HG02840 (cell line): ENCODE measurements around the gene SHLD2.
"Not testable (repeated sequence)": the region's sequence is repeated elsewhere in the genome, so short reads cannot be mapped to it uniquely, and the experiment has no call there.

ENCODE experiments used
- ATAC-seq: cut with Tn5 transposase; IDR thresholded peaks from one replicate; pipeline ENCODE4 v1.9.1; 2021; ENCODE audit warnings: mild to moderate bottlenecking, moderate library complexity, moderate number of reproducible peaks; ENCODE audit not compliant: unreplicated experiment, low FRiP score

Gene SHLD2

GRCh38 chr10:87083576-87084290 lies 11.3 kb upstream of the SHLD2 start:
- peak; percentile 22 for ATAC-seq

- peak; percentile 73 for ATAC-seq
Observed at GRCh38 chr10:87084291-87084782, 10.7 kb upstream of the SHLD2 start.

GRCh38 chr10:87085537-87085936 lies 9.5 kb upstream of the SHLD2 start:
- ATAC-seq, result no peak

GRCh38 chr10:87089746-87090145 lies 5.3 kb upstream of the SHLD2 start:
- ATAC-seq, result no peak

- no peak for ATAC-seq
Observed at GRCh38 chr10:87090779-87091178, 4.2 kb upstream of the SHLD2 start.

- no peak for ATAC-seq
Observed at GRCh38 chr10:87092376-87092860, 2.6 kb upstream of the SHLD2 start.

- ATAC-seq, result no peak
Observed at GRCh38 chr10:87092861-87093631, 2.0 kb upstream of the SHLD2 start.

GRCh38 chr10:87093632-87094372 lies 1.2 kb upstream of the SHLD2 start:
- peak; percentile 16 for ATAC-seq

GRCh38 chr10:87095236-87095945 lies 385 bp downstream of the SHLD2 start:
- ATAC-seq, result peak; percentile 53

GRCh38 chr10:87101996-87102395 lies 7.0 kb downstream of the SHLD2 start:
- no peak for ATAC-seq

- not testable (repeated sequence) for ATAC-seq
Observed at GRCh38 chr10:87104727-87105126, 9.7 kb downstream of the SHLD2 start.

GRCh38 chr10:87105446-87106124 lies 10.6 kb downstream of the SHLD2 start:
- ATAC-seq, result no peak

GRCh38 chr10:87118122-87118521 lies 23.1 kb downstream of the SHLD2 start:
- not testable (repeated sequence) for ATAC-seq

GRCh38 chr10:87119029-87119428 lies 24.0 kb downstream of the SHLD2 start:
- ATAC-seq, result not testable (repeated sequence)

- not testable (repeated sequence) for ATAC-seq
Observed at GRCh38 chr10:87123351-87123750, 28.3 kb downstream of the SHLD2 start.

GRCh38 chr10:87127048-87127447 lies 32.0 kb downstream of the SHLD2 start:
- not testable (repeated sequence) for ATAC-seq

GRCh38 chr10:87127607-87128156 lies 32.7 kb downstream of the SHLD2 start:
- ATAC-seq, result not testable (repeated sequence)

- not testable (repeated sequence) for ATAC-seq
Observed at GRCh38 chr10:87132176-87132575, 37.2 kb downstream of the SHLD2 start.

GRCh38 chr10:87133936-87134335 lies 38.9 kb downstream of the SHLD2 start:
- ATAC-seq, result not testable (repeated sequence)
